ENCODE measurements around the gene RPTOR. TPM values are rescaled to one million over a fixed set of nuclear protein-coding genes. Genes with fewer than 3 reads are reported as not detected.

Gene RPTOR
- polyA plus RNA-seq, 1 experiment, result 10.8 TPM

DNA sequence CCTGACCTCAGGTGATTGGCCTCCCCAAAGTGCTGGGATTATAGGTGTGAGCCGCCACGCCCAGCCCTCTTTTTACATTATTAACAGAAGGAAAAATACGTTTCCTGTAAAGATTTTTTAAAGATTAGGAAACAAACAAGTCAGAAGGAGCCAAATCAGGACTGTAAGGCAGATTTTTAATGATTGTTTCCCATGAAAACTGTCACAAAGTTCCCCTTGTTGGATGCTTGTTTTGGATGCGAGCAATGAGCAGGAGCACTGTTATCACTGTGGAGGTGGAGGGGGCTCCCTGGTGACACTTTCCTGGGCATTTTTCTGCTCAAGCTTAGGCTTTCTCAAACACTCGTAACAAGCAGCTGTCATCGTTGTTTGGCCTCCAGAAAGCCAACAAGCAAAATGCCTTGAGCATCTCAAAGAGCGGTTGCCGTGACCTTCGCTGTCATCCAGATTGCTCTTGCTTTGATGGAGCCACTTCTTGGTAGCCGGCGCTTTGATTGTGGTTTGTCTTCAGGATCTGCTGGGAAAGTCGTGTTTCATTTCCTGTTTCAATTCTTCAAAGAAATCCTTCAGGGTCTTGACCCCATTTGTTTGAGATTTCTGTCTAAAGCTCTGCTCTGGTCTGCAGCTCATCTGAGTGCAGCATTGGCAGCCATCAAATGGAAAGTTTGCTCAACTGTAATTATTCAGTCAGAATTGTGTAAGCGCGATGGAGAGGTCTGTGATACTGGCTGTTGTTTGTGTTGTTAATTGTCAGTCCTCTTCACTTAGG is 128.7 kb downstream of the RPTOR start:
- H3K36me3 ChIP-seq (ENCODE audit: control insufficient read depth, insufficient read depth, low read length), result no peaks in the 10 kb centered on the region
- TF ChIP-seq, protein P1, sequence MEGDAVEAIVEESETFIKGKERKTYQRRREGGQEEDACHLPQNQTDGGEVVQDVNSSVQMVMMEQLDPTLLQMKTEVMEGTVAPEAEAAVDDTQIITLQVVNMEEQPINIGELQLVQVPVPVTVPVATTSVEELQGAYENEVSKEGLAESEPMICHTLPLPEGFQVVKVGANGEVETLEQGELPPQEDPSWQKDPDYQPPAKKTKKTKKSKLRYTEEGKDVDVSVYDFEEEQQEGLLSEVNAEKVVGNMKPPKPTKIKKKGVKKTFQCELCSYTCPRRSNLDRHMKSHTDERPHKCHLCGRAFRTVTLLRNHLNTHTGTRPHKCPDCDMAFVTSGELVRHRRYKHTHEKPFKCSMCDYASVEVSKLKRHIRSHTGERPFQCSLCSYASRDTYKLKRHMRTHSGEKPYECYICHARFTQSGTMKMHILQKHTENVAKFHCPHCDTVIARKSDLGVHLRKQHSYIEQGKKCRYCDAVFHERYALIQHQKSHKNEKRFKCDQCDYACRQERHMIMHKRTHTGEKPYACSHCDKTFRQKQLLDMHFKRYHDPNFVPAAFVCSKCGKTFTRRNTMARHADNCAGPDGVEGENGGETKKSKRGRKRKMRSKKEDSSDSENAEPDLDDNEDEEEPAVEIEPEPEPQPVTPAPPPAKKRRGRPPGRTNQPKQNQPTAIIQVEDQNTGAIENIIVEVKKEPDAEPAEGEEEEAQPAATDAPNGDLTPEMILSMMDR (IDR thresholded peaks at IDR 0.05; ENCODE audit: insufficient read depth, low read depth, low read length), result no peak
- no peak for DNase-seq (ENCODE audit: low read depth)
- ChIA-PET POLR2A (no interaction called here), CTCF (no interaction called here)
- no peaks in the 10 kb centered on the region for H3K27me3 ChIP-seq (ENCODE audit: control insufficient read depth, insufficient read depth, low read length)
- no peak overlapping the region for H3K4me3 ChIP-seq (ENCODE audit: low read depth, low read length)

DNA sequence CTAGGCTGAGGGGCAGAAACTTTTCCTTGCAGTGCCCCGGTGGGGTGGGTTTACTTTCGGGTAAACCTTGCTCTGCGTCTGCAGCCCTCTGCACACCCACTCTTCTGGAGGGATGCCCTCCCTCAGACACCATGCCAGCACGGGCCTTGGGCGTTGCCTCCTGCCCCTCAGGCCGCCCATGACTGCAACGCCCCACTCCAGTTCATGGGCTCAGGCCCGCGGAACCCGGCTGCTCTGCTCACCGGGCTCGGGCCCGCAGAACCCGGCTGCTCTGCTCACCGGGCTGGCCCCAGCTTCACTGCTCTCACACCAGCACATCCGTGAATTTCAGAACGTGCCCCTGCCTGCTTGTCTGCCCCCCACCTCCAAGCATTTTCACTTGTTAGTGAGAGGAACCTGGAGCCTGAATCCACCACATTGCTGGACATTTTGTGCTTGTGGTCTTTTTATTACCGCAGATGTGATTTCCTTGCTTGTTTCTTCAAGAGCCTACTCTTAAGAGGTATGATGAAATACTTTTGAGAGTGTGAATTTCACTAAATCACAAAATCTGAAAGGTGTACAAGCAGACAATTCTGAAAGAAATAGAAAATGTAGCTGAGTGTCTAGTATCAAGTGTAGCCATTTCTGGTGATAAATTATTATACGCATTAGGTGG is 130.9 kb downstream of the RPTOR start:
- Histone ChIP-seq H3K36me3 (ENCODE audit: control insufficient read depth, insufficient read depth, low read length) (no peaks in the 10 kb centered on the region), H3K27me3 (ENCODE audit: control insufficient read depth, insufficient read depth, low read length) (no peaks in the 10 kb centered on the region), H3K4me3 (ENCODE audit: low read depth, low read length) (no peak overlapping the region)
- TF ChIP-seq, protein P1 (IDR thresholded peaks at IDR 0.05; ENCODE audit: insufficient read depth, low read depth, low read length), result no peak
- ChIA-PET POLR2A (no interaction called here), CTCF (interaction anchor here (1.0 kb wide), 1 partner anchor 59 kb away, joined by 3 read pairs; no protein-coding TSS in a partner anchor)
- no peak for DNase-seq (ENCODE audit: low read depth)

DNA sequence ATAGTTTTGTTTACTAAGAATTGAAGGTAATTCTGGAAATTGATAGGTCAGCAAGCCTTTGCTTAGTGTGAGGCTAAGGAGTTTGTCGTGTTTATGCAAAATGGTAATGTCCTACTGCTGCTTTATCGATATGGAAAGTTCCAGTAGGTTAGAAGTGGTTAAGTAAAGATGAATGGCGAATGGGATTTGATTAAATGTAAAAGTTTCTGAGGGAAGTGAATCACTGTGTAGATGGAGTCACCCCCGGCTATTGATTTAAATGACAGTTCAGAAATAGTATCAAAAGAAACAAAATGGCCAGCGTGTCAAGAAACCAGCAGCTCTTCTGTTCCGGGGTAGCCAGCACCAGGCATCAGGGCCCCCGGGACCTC is 131.4 kb downstream of the RPTOR start:
- TF ChIP-seq, protein P1 (IDR thresholded peaks at IDR 0.05; ENCODE audit: insufficient read depth, low read depth, low read length), result no peak
- H3K4me3 ChIP-seq (ENCODE audit: low read depth, low read length), result no peak overlapping the region
- H3K36me3 ChIP-seq (ENCODE audit: control insufficient read depth, insufficient read depth, low read length), result no peaks in the 10 kb centered on the region
- H3K27me3 ChIP-seq (ENCODE audit: control insufficient read depth, insufficient read depth, low read length), result no peaks in the 10 kb centered on the region
- no peak for DNase-seq (ENCODE audit: low read depth)
- ChIA-PET CTCF (no interaction called here), POLR2A (no interaction called here)

DNA sequence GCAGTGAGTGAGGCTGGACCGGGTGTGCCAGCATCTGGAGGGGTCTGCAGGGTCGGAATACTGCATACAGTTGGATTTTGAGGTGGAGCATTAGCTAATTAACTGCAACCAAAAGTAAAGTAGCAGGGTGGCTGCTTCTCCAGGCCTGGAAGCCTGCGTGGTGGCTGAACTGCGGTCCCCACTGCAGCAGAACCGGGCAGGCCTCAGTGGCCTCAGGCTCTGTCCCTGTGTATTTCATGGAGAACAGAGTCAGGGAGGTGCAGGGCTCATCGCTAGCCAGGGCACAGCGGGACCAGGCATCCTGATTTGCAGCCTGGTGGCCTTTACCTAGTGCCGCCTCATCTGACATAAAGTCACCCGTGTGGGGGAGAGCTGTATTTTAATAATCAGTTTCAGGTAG is 131.9 kb downstream of the RPTOR start:
- CTCF ChIA-PET, result no interaction called here
- DNase-seq (ENCODE audit: low read depth), result no peak
- Histone ChIP-seq H3K4me3 (ENCODE audit: low read depth, low read length) (no peak overlapping the region), H3K36me3 (ENCODE audit: control insufficient read depth, insufficient read depth, low read length) (no peaks in the 10 kb centered on the region), H3K27me3 (ENCODE audit: control insufficient read depth, insufficient read depth, low read length) (no peaks in the 10 kb centered on the region)
- TF ChIP-seq, protein P1 (IDR thresholded peaks at IDR 0.05; ENCODE audit: insufficient read depth, low read depth, low read length), result no peak
- POLR2A ChIA-PET, result no interaction called here

DNA sequence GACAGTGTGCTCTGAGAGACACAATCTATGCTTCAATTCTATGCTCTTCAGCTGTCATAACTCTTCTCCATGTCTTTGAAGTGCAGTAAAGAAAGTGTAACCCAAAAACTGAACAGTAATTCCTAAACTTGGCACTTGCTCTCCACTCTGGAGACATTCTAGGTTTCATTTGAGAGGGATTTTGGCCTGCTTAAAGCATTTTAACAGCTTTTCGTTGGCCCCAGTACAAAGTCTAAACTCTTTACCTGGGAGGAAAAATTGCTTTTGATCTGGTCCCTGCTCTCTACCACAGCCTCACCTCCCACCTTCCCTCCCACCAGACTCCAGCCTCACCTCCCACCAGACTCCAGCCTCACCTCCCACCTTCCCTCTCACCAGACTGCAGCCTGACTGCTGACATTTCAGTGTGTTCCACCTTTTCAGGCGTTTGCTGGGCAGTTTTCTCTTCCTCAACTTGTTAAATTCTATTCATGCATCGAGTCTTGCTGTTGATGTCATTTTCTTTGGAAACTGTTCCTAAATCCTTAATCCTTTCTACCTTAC is 132.6 kb downstream of the RPTOR start:
- Histone ChIP-seq H3K36me3 (ENCODE audit: control insufficient read depth, insufficient read depth, low read length) (no peaks in the 10 kb centered on the region), H3K27me3 (ENCODE audit: control insufficient read depth, insufficient read depth, low read length) (no peaks in the 10 kb centered on the region), H3K4me3 (ENCODE audit: low read depth, low read length) (no peak overlapping the region)
- no peak for DNase-seq (ENCODE audit: low read depth)
- ChIA-PET CTCF (no interaction called here), POLR2A (no interaction called here)
- TF ChIP-seq, protein P1 (IDR thresholded peaks at IDR 0.05; ENCODE audit: insufficient read depth, low read depth, low read length), result no peak

Measured in BJ (cell line).